Endothelial cell of umbilical vein (primary cell): ENCODE data around the gene CLSTN1. TPM values are rescaled to one million over a fixed set of nuclear protein-coding genes. Genes with fewer than 3 reads are reported as not detected.

Experiments
- BruUV-seq: library from RNA; stranded (reverse); fragments of 400-500 nt; replicated peaks from 2 replicates; lab custom pipeline; 2021; lab: Mats Ljungman, UMichigan
- CTCF ChIA-PET: fragments of 300-600, 350-600 bp; sonication (Branson Sonifier 250); formaldehyde crosslinking; loops from one replicate; lab custom pipeline; 2021; ENCODE audit warnings: antibody characterized with exemption, inconsistent platforms; lab: Charles Lee
- POLR2A ChIA-PET: fragments of 300-600, 350-600 bp; sonication (Branson Sonifier 250); formaldehyde crosslinking; loops from one replicate; lab custom pipeline; 2021; ENCODE audit warnings: antibody characterized with exemption, inconsistent platforms; lab: Charles Lee
- DNase-seq: peaks from one replicate; pipeline ENCODE4 v3.0.0-alpha.2; 2011; ENCODE audit warnings: low read depth, low spot score
- FAIRE-seq: peaks from 2 replicates; lab custom pipeline; 2011; peaks lifted over from hg19 to GRCh38; lab: Jason Lieb, UNC
- H2AFZ ChIP-seq: 2 replicates; pipeline ENCODE4 v1.6.0; 2012; ENCODE audit warnings: low read depth, low read length, control low read depth, inconsistent platforms
- H3K27ac ChIP-seq: 2 replicates; pipeline ENCODE4 v1.5.1; 2011; ENCODE audit warnings: low read depth, mild to moderate bottlenecking, control low read depth, low read length, moderate library complexity; ENCODE audit not compliant: insufficient read depth
- H3K27me3 ChIP-seq, 2 experiments: 2 replicates each; pipeline versions ENCODE4 v1.6.0 to v1.6.1; 2011; ENCODE audit warnings: low read length in 2 of 2, mixed read lengths in 1 of 2; ENCODE audit not compliant: control insufficient read depth in 2 of 2, insufficient read depth in 2 of 2
- H3K36me3 ChIP-seq, 2 experiments: 2 replicates in 1 of 2; 3 replicates in 1 of 2; pipeline ENCODE4 v1.5.1; 2011; ENCODE audit warnings: low read length in 2 of 2, mild to moderate bottlenecking in 1 of 2, moderate library complexity in 1 of 2; ENCODE audit not compliant: control insufficient read depth in 2 of 2, insufficient read depth in 2 of 2; ENCODE audit errors: extremely low read depth in 1 of 2
- H3K4me1 ChIP-seq: 3 replicates; pipeline ENCODE4 v1.5.1; 2011; ENCODE audit warnings: mild to moderate bottlenecking, low read length; ENCODE audit not compliant: control insufficient read depth, insufficient read depth; ENCODE audit errors: extremely low read depth
- H3K4me2 ChIP-seq: 2 replicates; pipeline ENCODE4 v1.6.1; 2011; ENCODE audit warnings: low read length, control low read depth, mixed read lengths; ENCODE audit not compliant: insufficient read depth
- H3K4me3 ChIP-seq, 3 experiments: fragments of 200-600 bp in 1 of 3; sonication (generic), shearing (Covaris generic) in 1 of 3; replicated peaks in 1 of 3; 2 replicates each; pipeline ENCODE4 v1.5.1; 2011 to 2016; ENCODE audit warnings: control low read depth in 3 of 3, low read length in 3 of 3, mild to moderate bottlenecking in 2 of 3, inconsistent platforms in 1 of 3, low read depth in 1 of 3, moderate library complexity in 1 of 3; ENCODE audit not compliant: insufficient read depth in 1 of 3
- H3K79me2 ChIP-seq: 2 replicates; pipeline ENCODE4 v1.6.0; 2012; ENCODE audit warnings: low read length, inconsistent platforms; ENCODE audit not compliant: control insufficient read depth, insufficient read depth
- H3K9ac ChIP-seq: replicated peaks from 2 replicates; pipeline ENCODE3; 2011; ENCODE audit warnings: low read length, control low read depth; ENCODE audit not compliant: insufficient read depth; ENCODE audit errors: extremely low read depth
- H3K9me1 ChIP-seq: replicated peaks from 3 replicates; pipeline ENCODE4 v1.6.0; 2011; ENCODE audit warnings: mild to moderate bottlenecking, low read length; ENCODE audit not compliant: control insufficient read depth, insufficient read depth; ENCODE audit errors: extremely low read depth
- H3K9me3 ChIP-seq: replicated peaks from 2 replicates; pipeline ENCODE4 v1.5.1; 2012; ENCODE audit warnings: low read length, inconsistent platforms; ENCODE audit not compliant: control insufficient read depth, insufficient read depth
- H4K20me1 ChIP-seq: replicated peaks from 2 replicates; pipeline ENCODE3; 2011; ENCODE audit warnings: mild to moderate bottlenecking, low read length; ENCODE audit not compliant: control insufficient read depth, insufficient read depth; ENCODE audit errors: extremely low read depth
- CTCF ChIP-seq, 2 donors: IDR thresholded peaks; 1 replicate in 1 of 2; 2 replicates in 1 of 2; pipeline ENCODE4 v1.5.1; 2011; ENCODE audit warnings: low read length in 2 of 2, mild to moderate bottlenecking in 2 of 2, moderate library complexity in 2 of 2, control low read depth in 1 of 2, inconsistent platforms in 1 of 2, low read depth in 1 of 2; ENCODE audit not compliant: insufficient read depth in 1 of 2; ENCODE audit errors: extremely low read depth in 1 of 2
- EZH2 ChIP-seq: IDR thresholded peaks from 2 replicates; pipeline ENCODE4 v1.6.1; 2012; ENCODE audit warnings: borderline replicate concordance, low read depth, mild to moderate bottlenecking, moderate library complexity, low read length, inconsistent platforms; ENCODE audit not compliant: severe bottlenecking
- FOS ChIP-seq: IDR thresholded peaks from 2 replicates; pipeline ENCODE4 v1.6.1; 2011; ENCODE audit warnings: mild to moderate bottlenecking, low read length, moderate library complexity, borderline replicate concordance; ENCODE audit not compliant: insufficient read depth
- GATA2 ChIP-seq: IDR thresholded peaks from 2 replicates; pipeline ENCODE4 v1.7.0; 2011; ENCODE audit warnings: low read depth, mild to moderate bottlenecking, moderate library complexity, mixed read lengths, low read length; ENCODE audit not compliant: insufficient read length, insufficient read depth
- JUN ChIP-seq: IDR thresholded peaks from 2 replicates; pipeline ENCODE4 v1.6.1; 2011; ENCODE audit warnings: borderline replicate concordance, low read depth; ENCODE audit not compliant: insufficient read length, insufficient read depth
- MAX ChIP-seq: IDR thresholded peaks from 2 replicates; pipeline ENCODE4 v1.6.1; 2011; ENCODE audit not compliant: insufficient read depth, insufficient read length
- MYC ChIP-seq: IDR thresholded peaks from one replicate; pipeline ENCODE4 v1.6.1; 2011; ENCODE audit warnings: mild to moderate bottlenecking, low read depth, low read length
- POLR2A ChIP-seq: IDR thresholded peaks from 2 replicates; pipeline ENCODE4 v1.6.1; 2012; ENCODE audit warnings: low read depth, mild to moderate bottlenecking, control low read depth, low read length
- POLR2AphosphoS5 ChIP-seq: IDR thresholded peaks from 2 replicates; pipeline ENCODE4 v1.6.1; 2012; ENCODE audit warnings: low read depth, mild to moderate bottlenecking, control low read depth, low read length, moderate library complexity; ENCODE audit not compliant: insufficient read depth
- dilution Hi-C: fragments of 300-500 bp; cut with MboI; formaldehyde crosslinking; loops from one replicate; pipeline ENCODE4 v1.15.0; 2019; ENCODE audit warnings: low sequenced_read_pairs; ENCODE audit not compliant: extremely low pct_ligation_motif_present
- intact Hi-C: fragments of 100-400 bp; cut with micrococcal nuclease; formaldehyde crosslinking; loops from one replicate; pipeline ENCODE4 v1.10.0; 2022
- polyA plus RNA-seq, 4 experiments: library from polyadenylated mRNA; depleted of rRNA in 3 of 4; stranded (reverse) in 3 of 4; unstranded in 1 of 4; fragments of >200 nt; gene quantifications; 2 replicates each; pipeline versions ENCODE4 v1.2.1 to v1.2.3, GENCODE V29; 2011 to 2012; ENCODE audit warnings: missing spikeins in 1 of 4
- total RNA-seq: library from RNA; stranded (reverse); gene quantifications from 2 replicates; pipeline ENCODE4 v1.2.3, GENCODE V29; 2021

Gene CLSTN1
- total and polyA plus RNA-seq, 2 donors (not counting 3 experiments of a cell fraction or from before 2014, with no cell fraction given), result 49.1 to 130 TPM

- H3K9me3 ChIP-seq, result no peaks in the 10 kb centered on the region
- no peak for FAIRE-seq
Measured at GRCh38 chr1:9737671-9738070, 86.1 kb downstream of the CLSTN1 start.

More at GRCh38 chr1:9737671-9738070, 86.1 kb downstream of the CLSTN1 start:
- intact Hi-C loops, result no loop called here
- ChIA-PET CTCF (no interaction called here), POLR2A (no interaction called here)
- Histone ChIP-seq H3K9ac (no peak overlapping the region), H3K27ac (no peak overlapping the region), H3K36me3 (peaks cover 7 to 46% of the 10 kb centered on the region in 2 experiments), H3K27me3 (no peaks in the 10 kb centered on the region), H3K79me2 (no peaks in the 10 kb centered on the region), H3K4me1 (no peaks in the 10 kb centered on the region), H3K4me2 (no peak overlapping the region), H2AFZ (no peak overlapping the region), H3K9me1 (no peaks in the 10 kb centered on the region), H4K20me1 (no peaks in the 10 kb centered on the region), H3K4me3 (no peak overlapping the region)
- no peak for DNase-seq
- no TSS peak for BruUV-seq
- dilution Hi-C loops, result no loop called here
- no peak for TF ChIP-seq MYC
- TF ChIP-seq JUN, result no peak
- no peak for TF ChIP-seq FOS
- TF ChIP-seq EZH2, result no peak
- TF ChIP-seq POLR2A, result no peak
- TF ChIP-seq MAX, result no peak
- TF ChIP-seq CTCF (IDR thresholded peaks at IDR 0.05; ENCODE audit: extremely low read depth in 1 of 2, insufficient read depth in 1 of 2, low read depth in 1 of 2, low read length in 2 of 2), result no peak
- no peak for TF ChIP-seq POLR2AphosphoS5
- TF ChIP-seq GATA2, result no peak
